ENCODE data around the gene RXFP4.
"Not testable (repeated sequence)": the region's sequence is repeated elsewhere in the genome, so short reads cannot be mapped to it uniquely, and the experiment has no call there.

The RXFP4 gene

GRCh38 chr1:155940993-155941844 is at the start of gene RXFP4:
TSS of gene RXFP4 (plus strand) at chr1:155941638. CDS start at chr1:155941710, 72 bp downstream.
- no peak for DNase-seq

- no peak for DNase-seq
Measured at GRCh38 chr1:155892796-155893195, 48.6 kb upstream of the RXFP4 start.

DNA sequence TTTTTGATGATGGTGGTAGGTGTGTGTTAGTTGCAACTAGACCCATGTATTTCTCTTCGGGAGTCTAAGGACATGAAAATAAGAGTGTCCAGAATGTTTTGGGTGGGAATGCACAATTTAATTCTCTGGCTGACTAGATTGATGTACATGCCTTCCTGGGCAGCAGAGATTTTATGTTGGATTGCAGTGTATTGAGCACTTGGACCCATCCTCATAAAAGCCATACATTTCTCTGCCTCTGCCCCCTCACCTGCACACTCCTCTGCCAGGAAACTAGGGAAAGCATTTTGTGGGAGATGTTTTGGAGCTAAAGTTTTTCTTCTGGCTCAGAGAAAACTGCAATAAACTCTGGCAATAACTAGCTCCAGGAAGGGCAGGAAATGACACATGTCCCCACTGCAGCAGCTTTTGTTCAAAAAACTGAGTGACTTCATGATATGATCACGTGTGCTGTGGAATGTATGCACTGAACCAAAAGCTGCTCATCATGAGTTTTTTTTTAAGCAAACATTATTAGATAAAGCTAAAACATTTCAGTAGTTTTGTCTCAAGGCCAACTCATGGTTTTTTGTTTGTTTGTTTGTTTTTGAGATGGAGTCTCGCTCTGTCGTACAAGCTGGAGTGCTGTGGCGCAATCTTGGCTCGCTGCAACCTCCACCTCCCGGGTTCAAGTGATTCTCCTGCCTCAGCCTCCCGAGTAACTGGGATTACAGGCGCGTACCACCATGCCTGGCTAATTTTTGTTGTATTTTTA is 47.9 kb upstream of the RXFP4 start:
- no peak for DNase-seq

DNA sequence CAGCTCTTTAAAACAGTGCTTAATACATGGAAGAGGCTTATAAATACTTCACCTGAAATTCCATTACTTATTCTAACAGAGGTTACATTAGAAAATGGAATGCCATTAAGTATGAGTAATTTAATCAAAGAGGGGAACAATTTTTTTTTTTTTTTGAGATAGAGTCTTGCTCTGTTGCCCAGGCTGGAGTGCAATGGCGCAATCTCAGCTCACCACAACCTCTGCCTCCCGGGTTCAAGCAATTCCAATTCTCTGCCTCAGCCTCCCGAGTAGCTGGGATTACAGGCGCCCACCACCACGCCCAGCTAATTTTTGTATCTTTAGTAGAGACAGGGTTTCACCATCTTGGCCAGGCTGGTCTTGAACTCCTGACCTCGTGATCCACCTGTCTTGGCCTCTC is 45.8 kb upstream of the RXFP4 start:
- not testable (repeated sequence) for DNase-seq

DNA sequence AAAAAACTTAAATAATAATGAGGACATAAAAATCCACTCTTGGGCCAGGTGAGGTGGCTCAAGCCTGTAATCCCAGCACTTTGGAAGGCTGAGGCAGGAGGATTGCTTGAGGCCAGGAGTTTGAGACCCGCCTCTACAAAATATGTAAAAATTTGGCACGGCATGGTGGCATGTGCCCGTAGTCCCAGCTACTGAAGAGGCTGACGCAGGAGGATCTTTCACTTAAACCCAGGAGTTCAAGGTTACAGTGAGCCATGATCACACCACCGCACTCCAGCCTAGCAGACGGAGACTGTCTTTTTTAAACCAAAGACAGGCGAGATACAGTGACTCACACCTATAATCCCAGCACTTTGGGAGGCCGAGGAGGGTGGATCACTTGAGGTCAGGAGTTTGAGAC is 45.0 kb upstream of the RXFP4 start:
- not testable (repeated sequence) for DNase-seq

- DNase-seq = no peak
Measured at GRCh38 chr1:155897746-155898145, 43.7 kb upstream of the RXFP4 start.

DNA sequence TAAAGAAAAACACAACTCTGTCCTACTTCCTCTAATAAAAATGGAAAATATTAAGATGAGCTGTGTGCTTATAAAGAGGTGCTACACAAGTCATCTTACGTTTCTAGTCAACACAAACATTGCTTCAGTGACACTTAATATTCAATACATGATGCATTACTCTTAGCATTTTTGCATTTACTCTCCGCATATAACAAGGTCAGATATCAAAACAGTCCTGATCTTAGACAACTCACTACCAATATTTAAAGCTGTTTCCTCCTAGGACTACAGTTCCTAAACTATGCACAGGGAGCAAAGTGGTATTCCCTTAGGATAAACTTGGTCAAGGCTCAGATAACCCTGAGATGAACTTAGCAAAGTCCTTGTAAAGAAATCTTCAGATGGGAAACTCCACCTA is 42.5 kb upstream of the RXFP4 start:
- no peak for DNase-seq

DNA sequence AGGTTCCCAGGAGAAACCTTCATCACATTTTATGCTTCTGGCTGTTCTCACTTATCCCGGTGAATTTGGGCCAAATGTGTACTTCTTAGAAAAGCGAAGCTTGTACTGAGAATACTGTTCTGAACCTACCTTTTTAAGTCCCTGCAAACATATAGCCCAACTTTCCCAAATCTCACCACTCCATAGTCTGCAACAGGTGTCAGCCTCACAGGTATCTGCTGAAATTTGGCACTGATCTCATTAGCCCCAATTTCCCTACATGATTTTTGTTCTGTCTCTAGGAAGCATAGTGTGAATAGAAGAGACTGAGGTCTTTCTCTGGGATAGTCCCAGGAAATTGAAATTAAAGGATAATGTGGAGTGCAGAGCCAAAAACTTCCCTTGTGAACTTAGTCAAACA is 41.8 kb upstream of the RXFP4 start:
- no peak for DNase-seq

DNA sequence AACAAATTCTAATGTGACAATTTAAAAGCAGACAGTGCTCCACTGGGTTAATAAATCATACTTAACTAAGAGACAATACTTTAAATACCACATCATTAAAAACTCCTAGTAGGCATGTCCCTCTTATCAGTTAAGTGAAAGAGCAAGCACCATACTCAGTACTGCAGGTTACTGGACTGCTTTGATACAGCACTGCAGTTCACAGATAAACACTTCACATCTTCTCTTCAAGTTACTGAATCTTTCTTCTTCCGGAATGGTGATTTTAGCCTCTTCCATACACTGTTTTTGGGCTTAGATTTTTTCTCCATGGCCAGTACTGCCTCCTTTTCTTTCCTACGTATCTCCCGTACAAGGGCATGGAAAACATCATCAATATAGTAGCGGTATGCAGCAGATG is 41.3 kb upstream of the RXFP4 start:
- DNase-seq = no peak

- DNase-seq = no peak
Measured at GRCh38 chr1:155904261-155904660, 37.2 kb upstream of the RXFP4 start.

DNA sequence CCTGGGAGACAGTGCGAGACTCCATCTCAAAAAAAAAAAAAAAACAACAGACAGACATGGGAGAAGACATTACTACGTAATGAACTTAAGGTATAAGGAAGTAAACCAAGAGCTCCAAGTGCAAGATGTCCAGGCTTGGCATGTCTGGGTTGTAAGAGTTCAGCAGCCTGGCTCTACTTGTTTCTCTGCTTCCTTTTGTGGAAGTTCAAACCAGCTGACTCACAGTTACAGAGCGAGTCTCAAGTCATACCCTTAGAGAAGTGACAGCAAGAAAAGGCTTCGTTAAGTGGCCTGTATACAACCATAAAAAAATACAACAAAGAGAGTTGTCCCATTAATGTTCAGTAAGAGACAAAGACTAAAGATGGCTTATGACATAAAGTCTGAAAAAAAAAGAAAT is 31.5 kb upstream of the RXFP4 start:
- no peak for DNase-seq

- DNase-seq = no peak
Measured at GRCh38 chr1:155910621-155911121, 30.8 kb upstream of the RXFP4 start.

GRCh38 chr1:155911156-155912055 is 30.0 kb upstream of the RXFP4 start, which contains the start of gene RIT1:
TSS of gene RIT1 (minus strand) at chr1:155911349. CDS start at chr1:155910761, 588 bp downstream.
- DNase-seq = peak; percentile 71

- no peak for DNase-seq
Measured at GRCh38 chr1:155912056-155912536, 29.3 kb upstream of the RXFP4 start.

- DNase-seq = no peak
Measured at GRCh38 chr1:155913969-155914757, 27.3 kb upstream of the RXFP4 start.

DNA sequence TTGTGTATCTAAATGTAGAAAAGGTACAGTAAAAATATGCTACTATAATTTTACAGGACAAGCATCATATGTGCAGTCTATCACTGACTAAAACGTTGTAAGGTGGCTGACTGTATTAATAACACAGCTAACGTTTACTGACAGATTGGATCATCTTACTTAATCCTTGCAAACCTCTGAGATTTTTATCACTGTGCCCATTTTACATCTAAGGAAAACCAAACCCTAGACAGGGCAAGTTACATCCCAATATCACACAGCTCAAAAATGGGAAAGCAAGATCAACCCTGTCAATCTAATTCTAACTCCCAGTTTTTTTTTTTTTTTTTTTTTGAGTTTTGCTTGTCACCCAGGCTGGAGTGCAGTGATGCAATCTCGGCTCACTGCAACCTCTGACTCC is 22.8 kb upstream of the RXFP4 start:
- no peak for DNase-seq

- no peak for DNase-seq
Measured at GRCh38 chr1:155919801-155920200, 21.6 kb upstream of the RXFP4 start.

DNA sequence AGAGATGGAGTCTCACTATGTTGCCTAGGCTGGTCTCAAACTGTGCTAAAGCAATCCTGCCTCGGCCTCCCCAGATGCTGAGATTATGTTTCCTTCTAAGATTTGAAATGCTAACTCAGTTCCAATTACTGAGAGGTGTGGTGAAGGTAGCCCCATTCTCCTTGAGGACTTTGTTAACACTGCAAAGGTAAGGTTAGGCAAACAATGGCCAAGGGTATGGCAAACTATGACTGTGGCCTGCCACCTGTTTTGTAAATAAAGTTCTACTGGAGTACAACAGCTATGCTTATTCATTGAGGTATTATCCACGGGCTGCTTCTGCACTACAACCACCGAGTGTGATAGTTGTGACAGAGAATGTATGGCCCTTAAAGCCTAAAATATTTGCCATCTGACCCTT is 20.7 kb upstream of the RXFP4 start:
- no peak for DNase-seq

DNA sequence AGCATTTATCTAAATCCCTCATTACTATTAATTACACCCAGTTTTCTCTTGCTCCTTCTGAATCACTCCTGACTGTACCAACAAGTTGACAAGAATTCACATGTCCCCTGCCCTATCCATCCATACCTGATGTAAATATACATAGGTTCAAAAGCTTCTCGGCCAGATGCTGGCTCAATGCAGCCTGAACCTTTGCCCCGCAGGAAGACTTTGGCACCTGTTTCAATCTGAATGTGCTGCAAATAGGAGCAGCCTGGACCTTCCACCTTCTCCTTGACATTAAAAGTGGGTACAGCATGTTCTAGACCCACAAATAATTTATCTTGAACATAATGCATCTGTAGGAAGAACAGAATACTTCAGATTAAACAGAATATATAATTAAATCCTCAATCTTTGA is 15.9 kb upstream of the RXFP4 start:
- DNase-seq = no peak

GRCh38 chr1:155929057-155929456 is 12.4 kb upstream of the RXFP4 start:
- no peak for DNase-seq

GRCh38 chr1:155930725-155931124 is 10.7 kb upstream of the RXFP4 start:
- not testable (repeated sequence) for DNase-seq
